Progenitor cell of endocrine pancreas (in vitro differentiated cells): Measurements from ENCODE around the gene GRM3. TPM values are rescaled to one million over a fixed set of nuclear protein-coding genes. Genes with fewer than 3 reads are reported as not detected.

Experiments used
- DNase-seq: peaks from one replicate; pipeline ENCODE4 v3.0.0; 2021; ENCODE audit warnings: low spot score; ENCODE audit not compliant: unreplicated experiment
- H3K27ac Mint-ChIP-seq: 2 replicates; pipeline ENCODE4 v1.8.0; 2021; ENCODE audit warnings: mild to moderate bottlenecking, moderate library complexity, mixed read lengths
- H3K27me3 Mint-ChIP-seq: 2 replicates; pipeline ENCODE4 v1.8.0; 2021; ENCODE audit warnings: mixed read lengths
- H3K36me3 Mint-ChIP-seq: 2 replicates; pipeline ENCODE4 v1.8.0; 2022; ENCODE audit warnings: mixed read lengths; ENCODE audit not compliant: insufficient read depth
- H3K4me1 Mint-ChIP-seq: 2 replicates; pipeline ENCODE4 v1.8.0; 2021; ENCODE audit warnings: low read depth, mixed read lengths
- H3K4me3 Mint-ChIP-seq: 2 replicates; pipeline ENCODE4 v1.8.0; 2021; ENCODE audit warnings: low read depth, mild to moderate bottlenecking, moderate library complexity, mixed read lengths
- H3K9me3 Mint-ChIP-seq: 2 replicates; pipeline ENCODE4 v1.8.0; 2021; ENCODE audit warnings: low read depth, mixed read lengths
- CTCF ChIP-seq: fragments of 200-600 bp; sonication (generic); IDR thresholded peaks from one replicate; pipeline ENCODE4 v1.5.0; 2021; ENCODE audit warnings: antibody characterized with exemption, mild to moderate bottlenecking; ENCODE audit not compliant: unreplicated experiment
- total RNA-seq: library from RNA; stranded (reverse); gene quantifications from 2 replicates; pipeline ENCODE4 v1.2.1, GENCODE V29; 2021

GRM3 gene
- total RNA-seq, 1 donor from 2014 or later, result 1.4 TPM

- H3K36me3 Mint-ChIP-seq, result peaks cover 35% of the 10 kb centered on the region
- no peaks in the 10 kb centered on the region for H3K27me3 Mint-ChIP-seq
- peaks cover 10% of the 10 kb centered on the region for H3K9me3 Mint-ChIP-seq
- no peak overlapping the region for H3K4me3 Mint-ChIP-seq
- no peak overlapping the region for H3K27ac Mint-ChIP-seq
- H3K4me1 Mint-ChIP-seq, result peaks cover 7% of the 10 kb centered on the region
- no peak for TF ChIP-seq CTCF
- DNase-seq, result no peak
These were observed 232.4 kb downstream of the GRM3 start for GRCh38 chr7:86876146-86876545.

GRCh38 chr7:86884152-86884551 lies 240.4 kb downstream of the GRM3 start:
- Mint-ChIP-seq H3K4me3 (no peak overlapping the region), H3K27ac (no peak overlapping the region), H3K9me3 (no peaks in the 10 kb centered on the region), H3K36me3 (peaks cover 44% of the 10 kb centered on the region), H3K4me1 (no peaks in the 10 kb centered on the region), H3K27me3 (no peaks in the 10 kb centered on the region)
- no peak for TF ChIP-seq CTCF
- DNase-seq, result no peak

DNA sequence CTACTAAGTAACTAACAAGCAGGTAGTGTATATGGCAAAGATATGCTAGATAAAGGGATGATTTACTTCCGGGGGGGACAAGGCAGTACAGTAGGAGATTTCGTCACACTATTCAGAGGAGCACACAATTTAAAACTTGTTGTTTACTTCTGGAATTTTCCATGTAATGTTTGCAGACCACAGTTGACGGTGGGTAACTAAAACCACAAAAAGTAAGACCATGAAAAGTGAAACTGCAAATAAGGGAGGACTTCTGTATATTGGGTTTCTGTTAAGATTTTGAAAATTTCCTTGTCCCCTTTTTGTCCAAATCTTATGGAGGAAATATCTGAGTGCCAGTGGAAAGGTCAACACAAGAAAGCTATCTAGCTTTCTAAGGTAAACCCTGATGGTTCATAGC lies 245.8 kb downstream of the GRM3 start:
- H3K4me1 Mint-ChIP-seq, result peaks cover 4% of the 10 kb centered on the region
- no peaks in the 10 kb centered on the region for H3K27me3 Mint-ChIP-seq
- H3K27ac Mint-ChIP-seq, result no peak overlapping the region
- H3K9me3 Mint-ChIP-seq, result no peaks in the 10 kb centered on the region
- peaks cover 42% of the 10 kb centered on the region for H3K36me3 Mint-ChIP-seq
- no peak overlapping the region for H3K4me3 Mint-ChIP-seq
- no peak for DNase-seq
- no peak for TF ChIP-seq CTCF

DNA sequence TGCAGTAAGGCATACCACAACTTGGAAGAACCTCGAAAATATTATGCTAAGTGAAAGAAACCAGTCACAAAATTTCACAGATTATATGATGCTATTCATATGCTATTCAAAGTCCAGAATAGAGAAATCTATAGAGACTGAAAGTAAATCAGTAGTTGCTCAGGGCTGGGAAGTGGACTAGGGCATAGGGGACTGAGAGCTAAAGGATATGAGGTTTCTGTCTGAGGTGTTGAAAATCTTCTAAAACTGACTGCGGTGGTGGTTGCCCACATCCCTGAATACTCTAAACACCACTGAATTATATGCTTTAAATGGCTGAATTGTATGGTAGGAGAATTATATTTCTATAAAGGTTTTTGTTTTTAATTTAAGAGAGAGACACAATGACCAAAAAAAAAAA lies 254.5 kb downstream of the GRM3 start:
- H3K27me3 Mint-ChIP-seq, result no peaks in the 10 kb centered on the region
- no peak overlapping the region for H3K4me3 Mint-ChIP-seq
- H3K27ac Mint-ChIP-seq, result no peak overlapping the region
- peaks cover 23% of the 10 kb centered on the region for H3K36me3 Mint-ChIP-seq
- no peaks in the 10 kb centered on the region for H3K9me3 Mint-ChIP-seq
- no peaks in the 10 kb centered on the region for H3K4me1 Mint-ChIP-seq
- DNase-seq, result no peak
- no peak for TF ChIP-seq CTCF

DNA sequence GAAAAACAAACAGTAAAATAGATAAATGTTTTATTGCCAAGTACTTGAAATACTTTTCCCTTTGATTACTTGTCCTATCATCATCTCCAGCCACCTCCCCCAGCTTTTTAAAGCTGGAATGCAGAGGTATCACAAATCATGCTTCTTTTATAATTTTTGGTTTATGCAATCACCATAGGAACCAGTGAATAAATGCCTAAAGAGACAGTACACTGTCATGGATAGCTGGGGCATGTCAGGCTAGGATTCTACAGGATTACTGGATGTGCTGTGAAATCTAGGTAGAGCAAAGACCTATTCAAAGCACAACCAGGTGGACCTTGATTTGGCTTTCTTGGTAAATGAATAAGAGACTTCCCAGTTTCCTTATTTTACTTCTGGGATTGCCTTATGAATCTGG lies 257.2 kb downstream of the GRM3 start:
- Mint-ChIP-seq H3K4me3 (no peak overlapping the region), H3K27ac (no peak overlapping the region), H3K9me3 (no peaks in the 10 kb centered on the region)

More for the DNA sequence above, 257.2 kb downstream of the GRM3 start:
- Mint-ChIP-seq H3K36me3 (peaks cover 22% of the 10 kb centered on the region), H3K27me3 (no peaks in the 10 kb centered on the region), H3K4me1 (no peaks in the 10 kb centered on the region)
- TF ChIP-seq CTCF, result no peak
- DNase-seq, result no peak
